ENCODE data around the gene INCENP.

DNA sequence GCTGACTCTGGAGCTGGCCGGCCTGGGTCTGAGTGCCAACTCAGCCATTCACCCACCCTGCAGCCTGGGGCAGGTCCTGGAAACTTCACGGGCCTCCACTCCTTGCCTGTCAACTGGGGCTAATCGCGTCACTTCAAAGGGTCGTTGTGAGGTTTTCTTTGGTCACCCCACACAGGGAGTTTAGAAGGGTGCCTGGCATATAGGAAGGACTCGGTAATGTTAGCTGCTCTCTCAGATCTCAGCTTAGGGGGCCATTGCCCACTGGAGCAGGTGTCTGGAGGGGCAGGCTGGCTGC, 7.3 kb downstream of the INCENP start:
- TF ChIP-seq, protein P1, sequence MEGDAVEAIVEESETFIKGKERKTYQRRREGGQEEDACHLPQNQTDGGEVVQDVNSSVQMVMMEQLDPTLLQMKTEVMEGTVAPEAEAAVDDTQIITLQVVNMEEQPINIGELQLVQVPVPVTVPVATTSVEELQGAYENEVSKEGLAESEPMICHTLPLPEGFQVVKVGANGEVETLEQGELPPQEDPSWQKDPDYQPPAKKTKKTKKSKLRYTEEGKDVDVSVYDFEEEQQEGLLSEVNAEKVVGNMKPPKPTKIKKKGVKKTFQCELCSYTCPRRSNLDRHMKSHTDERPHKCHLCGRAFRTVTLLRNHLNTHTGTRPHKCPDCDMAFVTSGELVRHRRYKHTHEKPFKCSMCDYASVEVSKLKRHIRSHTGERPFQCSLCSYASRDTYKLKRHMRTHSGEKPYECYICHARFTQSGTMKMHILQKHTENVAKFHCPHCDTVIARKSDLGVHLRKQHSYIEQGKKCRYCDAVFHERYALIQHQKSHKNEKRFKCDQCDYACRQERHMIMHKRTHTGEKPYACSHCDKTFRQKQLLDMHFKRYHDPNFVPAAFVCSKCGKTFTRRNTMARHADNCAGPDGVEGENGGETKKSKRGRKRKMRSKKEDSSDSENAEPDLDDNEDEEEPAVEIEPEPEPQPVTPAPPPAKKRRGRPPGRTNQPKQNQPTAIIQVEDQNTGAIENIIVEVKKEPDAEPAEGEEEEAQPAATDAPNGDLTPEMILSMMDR (IDR thresholded peaks at IDR 0.05; ENCODE audit: low read length): no peak
- TF ChIP-seq EZH2 (IDR thresholded peaks at IDR 0.05; ENCODE audit: borderline replicate concordance, low read length): no peak
